Measurements from ENCODE around the gene CHN1.

CHN1 gene

GRCh38 chr2:174812037-174812436 lies 193.1 kb downstream of the CHN1 start:
- no peak for DNase-seq

- no peak for DNase-seq
Observed at GRCh38 chr2:174807931-174808330, 197.2 kb downstream of the CHN1 start.

DNA sequence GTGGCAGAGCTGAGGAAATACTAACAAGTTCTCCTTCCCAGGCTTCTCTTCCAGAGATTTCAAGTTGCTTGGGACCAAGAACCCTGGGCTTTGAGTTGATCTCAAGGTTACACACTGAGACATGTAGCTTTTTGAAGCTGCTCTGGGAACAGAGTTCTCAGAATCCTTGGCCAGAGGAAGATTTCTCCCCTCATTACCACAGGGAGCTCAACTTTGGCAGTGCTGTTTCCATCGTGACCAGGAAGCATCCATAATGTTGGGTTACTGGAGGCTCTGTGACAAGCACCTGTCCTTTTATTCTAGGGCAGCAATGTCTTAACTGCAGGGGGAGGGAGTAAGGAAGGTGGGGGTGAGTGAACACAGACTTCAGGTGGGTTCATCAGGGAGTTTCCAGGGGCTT lies 199.4 kb downstream of the CHN1 start:
- no peak for DNase-seq

- DNase-seq: no peak
Observed at GRCh38 chr2:174802459-174802858, 202.7 kb downstream of the CHN1 start.

GRCh38 chr2:174800436-174801205 lies 204.6 kb downstream of the CHN1 start:
- DNase-seq: no peak

DNA sequence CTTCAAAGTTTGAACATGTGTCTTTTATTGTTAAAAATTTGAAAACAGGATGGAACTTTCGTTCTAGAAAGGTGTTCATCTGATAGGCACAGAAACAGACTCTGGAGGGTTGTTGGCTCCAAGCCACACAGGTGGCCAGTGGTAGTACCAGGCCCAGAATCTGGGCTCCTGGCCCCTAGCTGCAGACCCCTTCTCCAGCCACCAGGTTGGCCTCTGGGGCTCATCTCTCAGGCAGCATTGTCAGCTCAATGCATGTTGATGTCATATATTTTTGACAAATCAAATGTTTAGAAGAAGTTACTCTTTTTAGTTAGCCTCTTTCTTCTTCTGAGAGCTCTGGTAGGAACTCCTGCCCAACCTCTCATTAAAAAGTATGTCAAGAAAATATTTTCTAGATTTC lies 206.4 kb downstream of the CHN1 start:
- DNase-seq: no peak

- no peak for DNase-seq
Observed at GRCh38 chr2:174797781-174798276, 207.4 kb downstream of the CHN1 start.

- DNase-seq: no peak
Observed at GRCh38 chr2:174796319-174796771, 208.8 kb downstream of the CHN1 start.

DNA sequence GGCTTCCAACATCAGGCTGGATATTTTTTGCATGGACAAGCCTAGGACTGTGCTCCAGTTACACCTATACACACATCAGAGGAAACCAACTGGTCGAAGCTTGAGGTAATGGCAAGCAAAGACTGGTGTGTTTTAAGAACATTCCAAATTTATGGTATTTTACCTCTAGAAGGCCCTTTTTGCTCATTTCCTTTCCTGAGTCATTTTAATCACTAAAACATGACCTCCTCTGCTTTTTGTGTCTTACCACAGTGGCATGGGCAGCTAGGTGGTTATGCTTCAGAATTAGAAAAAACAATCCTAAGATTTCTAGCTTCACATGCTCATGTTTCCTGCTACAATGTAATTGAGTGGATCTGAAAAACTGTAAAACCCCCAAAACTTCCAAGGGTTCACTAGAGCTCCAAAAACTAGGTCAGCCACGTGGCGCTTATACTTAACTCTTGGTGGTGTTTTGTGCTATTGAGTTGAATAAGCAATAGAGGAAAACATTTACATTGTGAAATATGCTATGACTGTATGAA lies 210.3 kb downstream of the CHN1 start:
- no peak for DNase-seq

GRCh38 chr2:174792309-174793025 lies 212.7 kb downstream of the CHN1 start:
- DNase-seq: no peak

GRCh38 chr2:174791746-174792280 lies 213.4 kb downstream of the CHN1 start:
- no peak for DNase-seq

- no peak for DNase-seq
Observed at GRCh38 chr2:174791020-174791419, 214.2 kb downstream of the CHN1 start.

DNA sequence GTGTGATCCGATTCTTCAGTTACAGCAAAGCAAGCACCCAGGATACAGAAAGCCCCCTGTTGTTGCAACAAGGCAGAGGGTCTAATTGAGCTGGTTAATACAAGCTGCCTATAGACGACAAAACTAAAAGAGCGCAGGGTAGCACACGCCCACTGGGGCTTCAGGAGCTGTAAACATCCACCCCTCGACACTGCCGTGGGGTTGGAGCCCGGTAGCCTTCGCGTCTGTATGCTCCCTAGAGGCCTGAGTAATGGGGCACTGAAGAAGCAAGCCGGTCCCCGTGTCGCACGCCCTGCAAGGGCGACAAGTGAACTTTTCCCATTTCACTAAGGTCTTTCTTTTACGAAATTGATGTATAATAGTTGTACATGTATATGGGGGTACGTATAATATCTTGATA lies 216.2 kb downstream of the CHN1 start:
- no peak for DNase-seq

GRCh38 chr2:174788291-174788929 lies 216.8 kb downstream of the CHN1 start:
- DNase-seq: no peak

DNA sequence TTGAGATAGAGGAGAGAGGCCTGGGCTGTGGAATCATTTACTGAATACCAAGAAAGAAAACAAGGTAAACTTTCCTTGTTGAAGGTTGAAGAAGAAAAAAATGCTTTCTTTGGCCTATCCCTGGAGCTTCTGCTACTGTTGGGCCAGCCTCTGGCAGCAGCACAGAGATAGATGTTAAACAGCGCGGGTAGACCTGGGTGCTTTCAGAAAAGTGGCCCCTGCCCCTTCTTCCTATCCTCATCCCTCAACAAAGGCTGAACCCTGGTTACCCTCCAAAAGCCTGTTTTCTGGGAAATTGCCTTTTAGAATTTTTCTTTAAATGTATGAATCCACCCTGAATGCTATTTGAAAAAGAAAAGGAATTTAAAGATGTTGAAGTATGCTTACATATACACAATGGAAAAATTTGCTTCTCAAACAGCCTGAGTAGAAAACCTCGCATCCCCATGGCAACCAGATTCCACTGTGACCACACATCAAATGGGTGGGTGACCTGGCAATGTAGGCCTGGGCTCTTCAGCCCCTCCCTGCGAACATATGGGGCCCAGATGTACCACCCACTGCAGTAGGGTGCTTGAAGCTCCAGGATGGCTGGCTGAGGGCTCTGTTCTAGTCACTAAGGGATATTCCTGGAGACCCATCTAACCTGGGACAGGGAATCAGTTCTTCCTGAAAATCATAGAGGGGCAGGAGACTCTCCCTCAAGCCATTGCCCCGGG lies 217.5 kb downstream of the CHN1 start:
- DNase-seq: no peak

- DNase-seq: no peak
Observed at GRCh38 chr2:174786066-174786725, 219.0 kb downstream of the CHN1 start.

GRCh38 chr2:174785481-174785880 lies 219.7 kb downstream of the CHN1 start:
- no peak for DNase-seq

DNA sequence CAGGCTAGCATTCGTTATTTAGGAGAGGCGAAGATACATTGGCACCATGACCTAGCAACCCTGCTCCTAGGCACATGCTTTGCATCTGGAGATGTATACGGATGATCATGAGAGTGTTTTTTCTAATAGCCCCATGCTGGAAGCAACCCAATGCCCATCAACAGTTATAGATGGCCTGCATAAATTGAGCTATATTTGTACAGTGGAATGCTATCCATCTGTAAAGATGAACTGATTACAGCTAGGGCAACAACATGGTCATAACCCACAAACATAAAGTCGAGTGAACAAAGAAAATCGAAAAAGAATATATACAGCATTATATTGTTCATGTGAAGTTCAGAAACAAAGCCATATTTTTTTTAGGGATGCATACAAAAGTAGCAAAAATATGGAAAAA lies 220.3 kb downstream of the CHN1 start:
- no peak for DNase-seq

DNA sequence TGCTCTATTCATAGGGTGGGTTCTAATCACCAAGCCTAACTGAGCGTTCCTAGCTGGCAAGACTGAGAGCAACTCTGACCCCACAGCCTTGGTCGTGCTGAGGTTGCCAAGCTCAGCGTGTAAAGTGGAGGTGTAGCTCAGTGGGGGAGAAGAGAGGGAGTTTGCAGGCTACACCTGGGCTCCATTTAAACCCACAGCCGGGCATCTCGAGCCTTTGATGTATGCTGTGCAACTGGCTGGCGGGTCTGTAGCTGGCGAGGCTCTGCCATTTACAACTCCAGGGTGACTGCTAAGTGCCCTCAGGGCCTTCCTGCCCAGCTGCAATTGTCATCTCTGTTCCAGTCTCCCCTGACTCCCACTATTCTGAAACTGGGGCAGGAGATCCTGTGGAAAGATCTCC lies 220.9 kb downstream of the CHN1 start:
- DNase-seq: no peak

- no peak for DNase-seq
Observed at GRCh38 chr2:174781996-174782395, 223.2 kb downstream of the CHN1 start.

GRCh38 chr2:174781298-174781697 lies 223.9 kb downstream of the CHN1 start:
- no peak for DNase-seq

DNA sequence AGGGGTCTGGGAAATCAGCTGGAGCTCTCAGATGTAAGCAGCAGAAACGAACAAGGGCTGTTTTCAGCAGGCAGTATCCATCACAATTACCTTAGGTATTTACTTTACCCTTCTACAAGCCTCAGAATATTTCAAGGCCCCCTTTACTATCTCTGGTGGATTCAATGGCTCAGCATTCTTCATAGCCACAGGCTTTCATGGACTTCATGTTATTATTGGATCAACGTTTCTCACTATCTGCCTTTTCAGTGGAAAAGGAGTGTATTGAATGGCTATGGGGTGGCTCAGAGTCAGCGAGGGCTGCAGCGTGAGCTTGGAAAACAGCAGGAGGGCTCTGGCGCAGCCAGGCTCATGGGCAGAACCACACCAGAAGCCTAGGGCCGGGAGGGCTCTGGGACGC lies 224.3 kb downstream of the CHN1 start:
- DNase-seq: no peak

Data from activated naive CD4-positive, alpha-beta T cell treated with Interleukin-2 at 50 U/mL for 16 hours (primary cell).